Neural cell (in vitro differentiated cells): Measurements from ENCODE around the gene PCDHGA11. TPM values are rescaled to one million over a fixed set of nuclear protein-coding genes. Genes with fewer than 3 reads are reported as not detected.
"Not testable (repeated sequence)": the region's sequence is repeated elsewhere in the genome, so short reads cannot be mapped to it uniquely, and the experiment has no call there.

ENCODE experiments used
- H2AFZ ChIP-seq: fragments of 200-600, 300-800 bp; sonication (generic), shearing (Covaris generic); 2 replicates; pipeline ENCODE4 v1.6.0; 2014; ENCODE audit warnings: low read depth, mild to moderate bottlenecking, antibody characterized with exemption, low read length, moderate library complexity
- H3F3A ChIP-seq: fragments of 200-600 bp; shearing (Covaris generic); 2 replicates; pipeline ENCODE4 v1.6.1; 2016; ENCODE audit warnings: mild to moderate bottlenecking, moderate library complexity, mixed read lengths, antibody characterized with exemption, low read length; ENCODE audit not compliant: insufficient read depth, poor library complexity, severe bottlenecking
- H3K27ac ChIP-seq: fragments of 200-600, 300-800 bp; sonication (generic), shearing (Covaris generic); 2 replicates; pipeline ENCODE4 v1.5.1; 2014; ENCODE audit warnings: mild to moderate bottlenecking, low read length, moderate library complexity
- H3K27me3 ChIP-seq: fragments of 300-800, 200-600 bp; sonication (generic), shearing (Covaris generic); 2 replicates; pipeline ENCODE4 v1.6.0; 2014; ENCODE audit warnings: mild to moderate bottlenecking, low read depth, low read length, moderate library complexity; ENCODE audit not compliant: insufficient read depth
- H3K36me3 ChIP-seq: fragments of 300-800, 200-600 bp; sonication (generic), shearing (Covaris generic); 2 replicates; pipeline ENCODE4 v1.5.1; 2014; ENCODE audit warnings: mild to moderate bottlenecking, antibody characterized with exemption, low read length, moderate library complexity; ENCODE audit not compliant: insufficient read depth
- H3K4me2 ChIP-seq: fragments of 300-800, 200-600 bp; sonication (generic), shearing (Covaris generic); 2 replicates; pipeline ENCODE4 v1.6.0; 2014; ENCODE audit warnings: mild to moderate bottlenecking, low read length
- H3K4me3 ChIP-seq: fragments of 300-800, 200-600 bp; sonication (generic), shearing (Covaris generic); 2 replicates; pipeline ENCODE4 v1.5.1; 2014; ENCODE audit warnings: mild to moderate bottlenecking, low read length, moderate library complexity
- H3K79me2 ChIP-seq: fragments of 200-600 bp; shearing (Covaris generic); replicated peaks from 2 replicates; pipeline ENCODE4 v1.6.0; 2014; ENCODE audit warnings: mild to moderate bottlenecking, low read length, moderate library complexity; ENCODE audit not compliant: insufficient read depth
- H3K9ac ChIP-seq: fragments of 300-800, 200-600 bp; sonication (generic), shearing (Covaris generic); 2 replicates; pipeline ENCODE4 v1.6.1; 2016; ENCODE audit warnings: mild to moderate bottlenecking, low read length, mixed read lengths
- H3K9me2 ChIP-seq: fragments of 200-600 bp; shearing (Covaris generic); 2 replicates; pipeline ENCODE4 v1.6.1; 2016; ENCODE audit warnings: mild to moderate bottlenecking, low read length, mixed read lengths; ENCODE audit not compliant: insufficient read depth
- H3K9me3 ChIP-seq: fragments of 200-600, 300-800 bp; sonication (generic), shearing (Covaris generic); 2 replicates; pipeline ENCODE4 v1.6.1; 2016; ENCODE audit warnings: mild to moderate bottlenecking, mixed run types, low read length, moderate library complexity, mixed read lengths
- H4K20me1 ChIP-seq: fragments of 200-600 bp; shearing (Covaris generic); 2 replicates; pipeline ENCODE4 v1.6.1; 2016; ENCODE audit warnings: mild to moderate bottlenecking, mixed run types; ENCODE audit not compliant: insufficient read depth
- CTCF ChIP-seq: fragments of 450-650 bp; IDR thresholded peaks from 2 replicates; pipeline ENCODE4 v1.5.1; 2014; ENCODE audit warnings: antibody characterized with exemption, mild to moderate bottlenecking, moderate library complexity; ENCODE audit not compliant: poor library complexity, severe bottlenecking
- EP300 ChIP-seq: fragments of 450-650 bp; conservative IDR thresholded peaks from 2 replicates; pipeline ENCODE4 v1.6.1; 2014; ENCODE audit warnings: antibody characterized with exemption, mild to moderate bottlenecking, moderate library complexity; ENCODE audit not compliant: poor library complexity, severe bottlenecking
- EZH2 ChIP-seq: fragments of 200-600, 300-800 bp; shearing (Covaris generic), sonication (generic); IDR thresholded peaks from 2 replicates; pipeline ENCODE4 v1.6.1; 2014; ENCODE audit warnings: antibody characterized with exemption, low read length, borderline replicate concordance, mild to moderate bottlenecking; ENCODE audit not compliant: insufficient read depth, poor library complexity, severe bottlenecking
- MXI1 ChIP-seq: fragments of 450-650 bp; conservative IDR thresholded peaks from 2 replicates; pipeline ENCODE4 v1.6.1; 2014; ENCODE audit warnings: antibody characterized with exemption, mild to moderate bottlenecking; ENCODE audit not compliant: poor library complexity, severe bottlenecking
- POLR2AphosphoS5 ChIP-seq: IDR thresholded peaks from 2 replicates; pipeline ENCODE4 v1.6.1; 2012
- RAD21 ChIP-seq: fragments of 450-650 bp; conservative IDR thresholded peaks from 2 replicates; pipeline ENCODE4 v1.6.1; 2014; ENCODE audit warnings: antibody characterized with exemption, mild to moderate bottlenecking, moderate library complexity
- REST ChIP-seq: IDR thresholded peaks from 2 replicates; pipeline ENCODE4 v1.6.1; 2012; ENCODE audit warnings: borderline replicate concordance
- SMC3 ChIP-seq: fragments of 450-650 bp; conservative IDR thresholded peaks from 2 replicates; pipeline ENCODE4 v1.6.1; 2014; ENCODE audit warnings: antibody characterized with exemption, mild to moderate bottlenecking, moderate library complexity; ENCODE audit not compliant: poor library complexity
- TAF1 ChIP-seq: IDR thresholded peaks from 2 replicates; pipeline ENCODE4 v1.6.1; 2012; ENCODE audit warnings: low read depth
- polyA plus RNA-seq: library from polyadenylated mRNA; depleted of rRNA; stranded (reverse); fragments of >200 nt; gene quantifications from 2 replicates; pipeline ENCODE4 v1.2.3, GENCODE V29; 2014

Gene PCDHGA11
- polyA plus RNA-seq, 1 donor from 2014 or later, result 0.32 TPM

- no peaks in the 10 kb centered on the region for H4K20me1 ChIP-seq
- H2AFZ ChIP-seq, result no peak overlapping the region
- TF ChIP-seq TAF1 (no peak), POLR2AphosphoS5 (no peak), MXI1 (no peak), CTCF (no peak), EZH2 (no peak)
- H3K4me2 ChIP-seq, result no peak overlapping the region
- H3F3A ChIP-seq, result no peaks in the 10 kb centered on the region
- no peaks in the 10 kb centered on the region for H3K36me3 ChIP-seq
- H3K9me2 ChIP-seq, result no peaks in the 10 kb centered on the region
- H3K79me2 ChIP-seq, result no peaks in the 10 kb centered on the region
- H3K27ac ChIP-seq, result no peak overlapping the region
- H3K27me3 ChIP-seq, result no peaks in the 10 kb centered on the region
- peaks cover 49% of the 10 kb centered on the region for H3K9me3 ChIP-seq
- peak overlapping the region; percentile 10 for H3K4me3 ChIP-seq
- no peak overlapping the region for H3K9ac ChIP-seq
Observed at GRCh38 chr5:141393267-141393666, 27.6 kb upstream of the PCDHGA11 start.

GRCh38 chr5:141394401-141395187, 26.3 kb upstream of the PCDHGA11 start:
- peaks cover 53% of the 10 kb centered on the region for H3K9me3 ChIP-seq
- not testable (repeated sequence) for H3F3A ChIP-seq, H3K9ac ChIP-seq, H3K9me2 ChIP-seq, H3K27me3 ChIP-seq, H4K20me1 ChIP-seq, H3K79me2 ChIP-seq, H3K27ac ChIP-seq, H3K4me2 ChIP-seq, H2AFZ ChIP-seq, H3K4me3 ChIP-seq, H3K36me3 ChIP-seq

GRCh38 chr5:141397756-141398551, 22.9 kb upstream of the PCDHGA11 start, which contains the start of gene PCDHGB5:
TSS of gene PCDHGB5 (plus strand) at chr5:141397947. CDS start at chr5:141398128, 181 bp downstream.
- H3F3A ChIP-seq, H3K4me3 ChIP-seq, H4K20me1 ChIP-seq, H3K79me2 ChIP-seq, H3K27ac ChIP-seq, H2AFZ ChIP-seq, H3K27me3 ChIP-seq, H3K36me3 ChIP-seq, H3K9ac ChIP-seq, H3K9me2 ChIP-seq, H3K4me2 ChIP-seq: not testable (repeated sequence)
- peaks cover 55% of the 10 kb centered on the region for H3K9me3 ChIP-seq

GRCh38 chr5:141398608-141399007, 22.2 kb upstream of the PCDHGA11 start:
- no peak overlapping the region for H3K27ac ChIP-seq
- H3K9me2 ChIP-seq, result no peaks in the 10 kb centered on the region
- no peak overlapping the region for H3K4me2 ChIP-seq
- H3K27me3 ChIP-seq, result no peaks in the 10 kb centered on the region
- H4K20me1 ChIP-seq, result no peaks in the 10 kb centered on the region
- H3K36me3 ChIP-seq, result peaks cover 7% of the 10 kb centered on the region
- H3K9me3 ChIP-seq, result peaks cover 56% of the 10 kb centered on the region
- TF ChIP-seq RAD21 (no peak), EP300 (no peak), MXI1 (no peak), SMC3 (no peak), POLR2AphosphoS5 (no peak), REST (no peak)
- no peaks in the 10 kb centered on the region for H3F3A ChIP-seq
- no peaks in the 10 kb centered on the region for H3K79me2 ChIP-seq
- H2AFZ ChIP-seq, result no peak overlapping the region
- no peak overlapping the region for H3K4me3 ChIP-seq
- no peak overlapping the region for H3K9ac ChIP-seq
